Measurements from ENCODE around the gene TMEM89.

DNA sequence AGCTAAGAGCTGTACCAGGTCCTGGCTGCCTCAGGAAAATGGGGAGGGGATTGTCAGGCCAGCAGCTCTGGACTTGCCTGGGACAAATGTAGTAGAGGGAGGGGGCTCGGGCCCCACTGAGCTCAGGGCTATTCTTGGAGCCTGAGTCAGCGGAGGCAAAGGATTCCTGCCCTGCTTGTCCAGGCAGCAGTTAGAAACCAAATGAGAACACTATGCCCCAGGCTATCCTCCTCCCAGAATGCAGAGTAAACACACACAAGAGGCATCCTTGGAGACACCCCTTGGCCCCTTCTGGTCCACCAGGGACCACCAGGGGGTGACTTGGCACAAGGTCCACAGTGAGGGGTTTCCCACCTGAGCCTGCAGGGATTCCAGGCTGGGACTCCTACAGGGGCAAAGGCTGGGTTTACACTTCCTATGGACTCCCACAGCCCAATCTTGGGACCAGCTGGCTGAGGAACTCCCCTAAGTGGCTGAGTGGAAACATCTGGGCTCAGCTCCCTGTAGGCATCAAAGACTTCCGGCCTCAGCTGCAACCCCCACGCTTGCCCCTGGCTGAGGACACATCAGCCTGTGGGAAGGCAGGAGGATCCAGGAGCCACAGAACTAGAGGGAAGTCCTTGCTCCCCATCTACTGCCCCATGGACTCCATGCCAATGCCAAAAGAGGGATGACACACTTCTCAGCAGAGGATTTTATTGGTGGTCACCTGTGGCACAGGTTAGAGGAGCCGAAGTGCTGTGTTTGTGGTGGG is 23.1 kb downstream of the TMEM89 start:
- TF ChIP-seq, protein P1, sequence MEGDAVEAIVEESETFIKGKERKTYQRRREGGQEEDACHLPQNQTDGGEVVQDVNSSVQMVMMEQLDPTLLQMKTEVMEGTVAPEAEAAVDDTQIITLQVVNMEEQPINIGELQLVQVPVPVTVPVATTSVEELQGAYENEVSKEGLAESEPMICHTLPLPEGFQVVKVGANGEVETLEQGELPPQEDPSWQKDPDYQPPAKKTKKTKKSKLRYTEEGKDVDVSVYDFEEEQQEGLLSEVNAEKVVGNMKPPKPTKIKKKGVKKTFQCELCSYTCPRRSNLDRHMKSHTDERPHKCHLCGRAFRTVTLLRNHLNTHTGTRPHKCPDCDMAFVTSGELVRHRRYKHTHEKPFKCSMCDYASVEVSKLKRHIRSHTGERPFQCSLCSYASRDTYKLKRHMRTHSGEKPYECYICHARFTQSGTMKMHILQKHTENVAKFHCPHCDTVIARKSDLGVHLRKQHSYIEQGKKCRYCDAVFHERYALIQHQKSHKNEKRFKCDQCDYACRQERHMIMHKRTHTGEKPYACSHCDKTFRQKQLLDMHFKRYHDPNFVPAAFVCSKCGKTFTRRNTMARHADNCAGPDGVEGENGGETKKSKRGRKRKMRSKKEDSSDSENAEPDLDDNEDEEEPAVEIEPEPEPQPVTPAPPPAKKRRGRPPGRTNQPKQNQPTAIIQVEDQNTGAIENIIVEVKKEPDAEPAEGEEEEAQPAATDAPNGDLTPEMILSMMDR (IDR thresholded peaks at IDR 0.05) = peak in 1 of 4 experiments; percentile 4
- TF ChIP-seq POLR2AphosphoS5 (IDR thresholded peaks at IDR 0.05) (peak; percentile 40), POLR2A (IDR thresholded peaks at IDR 0.05) (no peak)
